ENCODE results near the gene ZDHHC12. TPM values are rescaled to one million over a fixed set of nuclear protein-coding genes. Genes with fewer than 3 reads are reported as not detected.

Gene ZDHHC12
- total and polyA plus RNA-seq, 10 of the 15 experiments (the other 5 are each of a cell fraction or from before 2014, with no cell fraction given), result 0.95 to 146 (median 49.9) TPM

DNA sequence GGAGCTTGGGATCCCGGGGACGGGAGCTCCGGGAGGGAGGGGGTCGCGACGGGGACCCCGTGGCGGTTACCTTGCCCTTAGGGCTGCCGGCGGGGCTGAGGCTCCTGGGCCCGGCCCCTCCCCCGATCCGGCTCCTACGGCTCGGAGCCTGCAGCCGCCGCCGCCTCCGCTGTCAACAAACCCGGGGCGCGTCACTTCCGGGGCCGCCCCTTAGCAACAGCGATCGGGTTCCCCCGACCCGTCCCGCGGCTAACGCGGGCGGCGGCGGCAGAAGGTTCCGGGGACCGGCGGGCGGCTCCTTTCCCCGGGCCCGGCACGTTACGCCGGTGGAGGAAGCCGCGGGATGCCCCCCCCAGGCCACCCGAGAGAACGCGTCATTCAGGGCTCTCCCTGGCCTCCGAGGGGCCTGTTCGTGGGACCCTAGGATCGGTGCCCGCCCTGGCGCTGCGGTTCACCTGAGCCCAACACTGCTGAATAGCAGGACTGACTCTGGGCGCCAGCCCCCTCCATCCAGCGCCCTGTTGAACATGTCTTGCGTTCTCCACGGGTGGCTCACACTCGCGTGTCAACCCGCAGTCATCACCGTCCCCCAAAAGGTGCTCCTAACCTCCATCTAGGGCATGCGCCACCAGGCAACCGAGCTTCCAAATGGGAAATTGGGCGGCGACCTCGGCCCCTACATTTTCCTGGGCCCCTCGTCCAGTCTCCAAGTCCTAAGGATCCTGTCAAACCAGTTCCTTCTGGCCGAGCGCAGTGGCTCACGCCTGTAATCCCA, 48.0 kb upstream of the ZDHHC12 start, which contains the start of gene ZER1:
ZER1 (minus strand) TSS at position 183 of the 775 bp plus-strand sequence. CDS start 16,362 bp downstream, outside the sequence.
- 4% methylated on average over 69 of the region's 72 CpGs for WGBS (ENCODE audit: insufficient coverage, insufficient replicate concordance, low lambda C conversion rate, missing lambda C conversion rate)
- BruUV-seq (replicated peaks), result TSS peak; percentile 91
- DNase-seq (ENCODE audit: low read depth, low spot score) (peak; percentile 24), ATAC-seq (peak; percentile 96), FAIRE-seq (no peak)
- H3K36me3 ChIP-seq (ENCODE audit: control insufficient read depth in 2 of 2, insufficient read depth in 2 of 2, low read length in 1 of 2), result no peaks in the 10 kb centered on the region
- ChIA-PET RAD21 (ENCODE audit: unreplicated experiment) (interaction anchor here (0.9 to 1.7 kb wide), 5 partner anchors 10 to 128 kb away, joined by 3 to 5 read pairs (median 4); no protein-coding TSS in a partner anchor), POLR2A (interaction anchor here (1.3 to 2.4 kb wide), 4 partner anchors 14 to 87 kb away, joined by 6 to 12 read pairs (median 8); partner anchors contain the start of gene ENDOG), CTCF (interaction anchor here (1.5 to 3.5 kb wide), 3 partner anchors 10 to 46 kb away, joined by 5 to 14 read pairs (median 5); partner anchors contain the start of gene ENDOG), SMC1A (ENCODE audit: uncharacterized antibody, unreplicated experiment) (interaction anchor here (0.8 to 2.9 kb wide), 7 partner anchors 10 to 274 kb away, joined by 3 to 18 read pairs (median 3); partner anchors contain the start of gene ZDHHC12)
- no peaks in the 10 kb centered on the region for H4K20me1 ChIP-seq (ENCODE audit: control insufficient read depth, insufficient read depth)
- intact Hi-C loops (cut with micrococcal nuclease; ENCODE audit: unreplicated experiment) (loop anchor here (2.0 to 10.0 kb wide), 2 partner anchors 15 to 117 kb away; partner anchors contain the start of genes DYNC2I2 and TBC1D13), in situ Hi-C loops (cut with MboI) (no loop called here)
- peak within 1 kb of the TSS; percentile 96 for H3K9ac ChIP-seq (ENCODE audit: control insufficient read depth, insufficient read depth, low read length)
- no peaks in the 10 kb centered on the region for H3K27me3 ChIP-seq (replicated peaks in 1 of 2; ENCODE audit: control insufficient read depth in 2 of 2, insufficient read depth in 2 of 2, low read length in 1 of 2)
- peak within 1 kb of the TSS; percentile 81 for H3K4me3 ChIP-seq
- H3K9me3 ChIP-seq (replicated peaks; ENCODE audit: control insufficient read depth, insufficient read depth, low read length), result peaks cover 3% of the 10 kb centered on the region; the same call in 2 of the 3 replicates
- H3K4me2 ChIP-seq (ENCODE audit: control insufficient read depth, insufficient read depth), result peak within 1 kb of the TSS; percentile 98
- peak within 1 kb of the TSS; percentile 99 for H2AFZ ChIP-seq (ENCODE audit: control insufficient read depth, low read depth, low read length)
- peak within 1 kb of the TSS; percentile 90 for H3K27ac ChIP-seq (ENCODE audit: control insufficient read depth, insufficient read depth)
- no peaks in the 10 kb centered on the region for H3K4me1 ChIP-seq (ENCODE audit: control insufficient read depth, insufficient read depth, low read length)
- peaks cover 4% of the 10 kb centered on the region for H3K79me2 ChIP-seq (ENCODE audit: control insufficient read depth, insufficient read depth, low read length)
- TF ChIP-seq SIN3A (IDR thresholded peaks at IDR 0.05; ENCODE audit: low read depth, low read length) (peak; percentile 88), TCF3 (IDR thresholded peaks at IDR 0.05; ENCODE audit: borderline replicate concordance, insufficient read depth, low read depth, low read length) (peak; percentile 70; the same call in 1 of the 2 replicates), SREBF2 (IDR thresholded peaks at IDR 0.05; ENCODE audit: low read length) (peak; percentile 41; the same call in 1 of the 2 replicates), ZNF384 (IDR thresholded peaks at IDR 0.05; ENCODE audit: borderline replicate concordance, low read depth, low read length) (no peak), RELA (IDR thresholded peaks at IDR 0.05; ENCODE audit: borderline replicate concordance, partially characterized antibody) (peak; percentile 90), RBBP5 (conservative IDR thresholded peaks at IDR 0.05) (no peak), NRF1 (conservative IDR thresholded peaks at IDR 0.05; ENCODE audit: low read depth, low read length) (0 out of 2 replicates have a peak, but pooled peaks have one; percentile 10), SUPT20H (IDR thresholded peaks at IDR 0.05; ENCODE audit: borderline replicate concordance, control insufficient read depth, low read depth, low read length) (no peak), NFYB (IDR thresholded peaks at IDR 0.05; ENCODE audit: insufficient read depth, low read depth, low read length) (no peak), RUNX3 (IDR thresholded peaks at IDR 0.05; ENCODE audit: low read length) (0 out of 2 replicates have a peak, but pooled peaks have one; percentile 56), POLR2AphosphoS5 (IDR thresholded peaks at IDR 0.05; ENCODE audit: low read length) (peak; percentile 78), PAX5 (IDR thresholded peaks at IDR 0.05; ENCODE audit: borderline replicate concordance, low read depth, low read length) (0 out of 2 replicates have a peak, but pooled peaks have one; percentile 5), ZBED1 (IDR thresholded peaks at IDR 0.05; ENCODE audit: borderline replicate concordance) (no peak), POU2F2 (IDR thresholded peaks at IDR 0.05; ENCODE audit: borderline replicate concordance, low read depth, low read length) (peak; percentile 52; the same call in 2 of the 3 replicates), BCL11A (IDR thresholded peaks at IDR 0.05; ENCODE audit: low read depth, low read length) (no peak), IKZF2 (IDR thresholded peaks at IDR 0.05) (peak; percentile 43 to 72; a peak in 3 of 4 replicates), ZSCAN29 (IDR thresholded peaks at IDR 0.05) (peak; percentile 77), SREBF1 (IDR thresholded peaks at IDR 0.05; ENCODE audit: low read length) (peak; percentile 63; the same call in 1 of the 2 replicates), IRF4 (IDR thresholded peaks at IDR 0.05; ENCODE audit: low read depth, low read length) (no peak), ATF7 (IDR thresholded peaks at IDR 0.05; ENCODE audit: low read depth) (no peak)
- TF ChIP-seq, protein P1, sequence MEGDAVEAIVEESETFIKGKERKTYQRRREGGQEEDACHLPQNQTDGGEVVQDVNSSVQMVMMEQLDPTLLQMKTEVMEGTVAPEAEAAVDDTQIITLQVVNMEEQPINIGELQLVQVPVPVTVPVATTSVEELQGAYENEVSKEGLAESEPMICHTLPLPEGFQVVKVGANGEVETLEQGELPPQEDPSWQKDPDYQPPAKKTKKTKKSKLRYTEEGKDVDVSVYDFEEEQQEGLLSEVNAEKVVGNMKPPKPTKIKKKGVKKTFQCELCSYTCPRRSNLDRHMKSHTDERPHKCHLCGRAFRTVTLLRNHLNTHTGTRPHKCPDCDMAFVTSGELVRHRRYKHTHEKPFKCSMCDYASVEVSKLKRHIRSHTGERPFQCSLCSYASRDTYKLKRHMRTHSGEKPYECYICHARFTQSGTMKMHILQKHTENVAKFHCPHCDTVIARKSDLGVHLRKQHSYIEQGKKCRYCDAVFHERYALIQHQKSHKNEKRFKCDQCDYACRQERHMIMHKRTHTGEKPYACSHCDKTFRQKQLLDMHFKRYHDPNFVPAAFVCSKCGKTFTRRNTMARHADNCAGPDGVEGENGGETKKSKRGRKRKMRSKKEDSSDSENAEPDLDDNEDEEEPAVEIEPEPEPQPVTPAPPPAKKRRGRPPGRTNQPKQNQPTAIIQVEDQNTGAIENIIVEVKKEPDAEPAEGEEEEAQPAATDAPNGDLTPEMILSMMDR (IDR thresholded peaks at IDR 0.05 in 2 of 3, conservative IDR thresholded peaks at IDR 0.05 in 1 of 3; ENCODE audit: control insufficient read depth in 2 of 3, extremely low read depth in 1 of 3, insufficient read depth in 1 of 3, low read depth in 3 of 3, low read length in 3 of 3), result peak in 1 of 3 experiments; percentile 9; a peak in 2 of 6 replicates
- TF ChIP-seq, protein P2, sequence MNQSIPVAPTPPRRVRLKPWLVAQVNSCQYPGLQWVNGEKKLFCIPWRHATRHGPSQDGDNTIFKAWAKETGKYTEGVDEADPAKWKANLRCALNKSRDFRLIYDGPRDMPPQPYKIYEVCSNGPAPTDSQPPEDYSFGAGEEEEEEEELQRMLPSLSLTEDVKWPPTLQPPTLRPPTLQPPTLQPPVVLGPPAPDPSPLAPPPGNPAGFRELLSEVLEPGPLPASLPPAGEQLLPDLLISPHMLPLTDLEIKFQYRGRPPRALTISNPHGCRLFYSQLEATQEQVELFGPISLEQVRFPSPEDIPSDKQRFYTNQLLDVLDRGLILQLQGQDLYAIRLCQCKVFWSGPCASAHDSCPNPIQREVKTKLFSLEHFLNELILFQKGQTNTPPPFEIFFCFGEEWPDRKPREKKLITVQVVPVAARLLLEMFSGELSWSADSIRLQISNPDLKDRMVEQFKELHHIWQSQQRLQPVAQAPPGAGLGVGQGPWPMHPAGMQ (IDR thresholded peaks at IDR 0.05; ENCODE audit: borderline replicate concordance), result no peak
